Activated T-helper 1 cell treated with anti-CD3 and anti-CD28 coated beads, Interleukin-12 subunit alpha, Interleukin-12 subunit beta, Interleukin-2, Interleukin-4 antibody, amounts not matched to agents 30 ng/mL and 10 ng/mL and 1 ng/mL, durations not matched to agents 14 hours and 24 hours and 36 hours (primary cell): ENCODE measurements around the gene JAKMIP2. TPM values are rescaled to one million over a fixed set of nuclear protein-coding genes. Genes with fewer than 3 reads are reported as not detected.
"Not testable (repeated sequence)": the region's sequence is repeated elsewhere in the genome, so short reads cannot be mapped to it uniquely, and the experiment has no call there.

Experiments used
- DNase-seq: peaks from one replicate; pipeline ENCODE4 v3.0.0; 2021; ENCODE audit warnings: low spot score
- H3K27ac Mint-ChIP-seq: one replicate; pipeline ENCODE4 v1.8.0; 2021; ENCODE audit warnings: mild to moderate bottlenecking, mixed read lengths
- H3K27me3 Mint-ChIP-seq: one replicate; pipeline ENCODE4 v1.8.0; 2022; ENCODE audit warnings: mild to moderate bottlenecking, moderate library complexity, mixed read lengths; ENCODE audit not compliant: insufficient read depth
- H3K36me3 Mint-ChIP-seq: one replicate; pipeline ENCODE4 v1.8.0; 2021; ENCODE audit warnings: low read depth, mixed read lengths
- H3K4me1 Mint-ChIP-seq: one replicate; pipeline ENCODE4 v1.8.0; 2021; ENCODE audit warnings: low read depth, mixed read lengths
- H3K4me3 Mint-ChIP-seq: one replicate; pipeline ENCODE4 v1.8.0; 2021; ENCODE audit warnings: mild to moderate bottlenecking, moderate library complexity, mixed read lengths
- H3K9me3 Mint-ChIP-seq: one replicate; pipeline ENCODE4 v1.8.0; 2021; ENCODE audit warnings: mixed read lengths
- intact Hi-C: fragments of 100-400 bp; cut with micrococcal nuclease; formaldehyde crosslinking; loops from one replicate; pipeline ENCODE4 v1.15.1; 2024
- total RNA-seq: library from RNA; stranded (reverse); gene quantifications from 2 replicates; pipeline ENCODE4 v1.2.3, GENCODE V29; 2022

JAKMIP2 gene
- total RNA-seq, 1 donor from 2014 or later = 1.1 TPM

GRCh38 chr5:147805030-147805454, 22.5 kb upstream of the JAKMIP2 start:
- H3K9me3 Mint-ChIP-seq = no peaks in the 10 kb centered on the region
- no peak overlapping the region for H3K4me3 Mint-ChIP-seq
- no peaks in the 10 kb centered on the region for H3K27me3 Mint-ChIP-seq
- no peak for DNase-seq
- intact Hi-C loops = no loop called here
- H3K36me3 Mint-ChIP-seq = no peaks in the 10 kb centered on the region
- no peaks in the 10 kb centered on the region for H3K4me1 Mint-ChIP-seq
- no peak overlapping the region for H3K27ac Mint-ChIP-seq

- H3K9me3 Mint-ChIP-seq = no peaks in the 10 kb centered on the region
- no peak for DNase-seq
- no peaks in the 10 kb centered on the region for H3K4me1 Mint-ChIP-seq
- intact Hi-C loops = no loop called here
- H3K36me3 Mint-ChIP-seq = no peaks in the 10 kb centered on the region
- no peak overlapping the region for H3K27ac Mint-ChIP-seq
- no peak overlapping the region for H3K4me3 Mint-ChIP-seq
- no peaks in the 10 kb centered on the region for H3K27me3 Mint-ChIP-seq
Observed at GRCh38 chr5:147804334-147804733, 21.8 kb upstream of the JAKMIP2 start.

- intact Hi-C loops = no loop called here
- Mint-ChIP-seq H3K27ac (no peak overlapping the region), H3K4me3 (no peak overlapping the region), H3K4me1 (no peaks in the 10 kb centered on the region), H3K9me3 (no peaks in the 10 kb centered on the region), H3K36me3 (no peaks in the 10 kb centered on the region), H3K27me3 (no peaks in the 10 kb centered on the region)
- DNase-seq = no peak
Observed at GRCh38 chr5:147803926-147804325, 21.4 kb upstream of the JAKMIP2 start.

GRCh38 chr5:147803161-147803560, 20.6 kb upstream of the JAKMIP2 start:
- H3K4me1 Mint-ChIP-seq, H3K27ac Mint-ChIP-seq, DNase-seq, H3K4me3 Mint-ChIP-seq, H3K36me3 Mint-ChIP-seq, H3K27me3 Mint-ChIP-seq, H3K9me3 Mint-ChIP-seq, intact Hi-C loops: not testable (repeated sequence)

GRCh38 chr5:147801461-147801860, 18.9 kb upstream of the JAKMIP2 start:
- Mint-ChIP-seq H3K27ac (no peak overlapping the region), H3K4me1 (peaks cover 5% of the 10 kb centered on the region), H3K9me3 (no peaks in the 10 kb centered on the region), H3K27me3 (no peaks in the 10 kb centered on the region), H3K36me3 (no peaks in the 10 kb centered on the region), H3K4me3 (no peak overlapping the region)
- intact Hi-C loops = no loop called here
- DNase-seq = no peak

DNA sequence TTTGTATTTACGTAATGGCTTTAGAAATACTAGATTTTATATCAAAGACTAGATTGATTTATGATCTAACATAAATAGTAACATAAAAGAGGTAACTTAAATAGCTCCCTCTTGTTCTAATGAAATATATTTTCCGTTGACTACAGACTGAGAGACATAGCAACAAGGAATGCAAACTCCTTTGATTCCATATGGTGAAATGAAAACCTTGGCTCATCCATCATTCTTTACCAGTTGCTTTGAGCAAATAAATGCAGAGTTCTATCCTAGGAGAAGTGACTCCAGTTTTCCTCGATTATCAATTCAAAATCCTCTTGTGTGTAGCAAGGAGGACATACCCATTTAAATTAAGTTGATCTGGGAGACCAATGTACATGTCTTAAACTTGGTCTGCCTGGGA, 18.0 kb upstream of the JAKMIP2 start:
- no peak overlapping the region for H3K4me3 Mint-ChIP-seq
- H3K9me3 Mint-ChIP-seq = no peaks in the 10 kb centered on the region
- intact Hi-C loops = no loop called here
- H3K36me3 Mint-ChIP-seq = no peaks in the 10 kb centered on the region
- H3K27me3 Mint-ChIP-seq = peaks cover 4% of the 10 kb centered on the region
- no peak for DNase-seq
- peaks cover 5% of the 10 kb centered on the region for H3K4me1 Mint-ChIP-seq
- H3K27ac Mint-ChIP-seq = no peak overlapping the region

DNA sequence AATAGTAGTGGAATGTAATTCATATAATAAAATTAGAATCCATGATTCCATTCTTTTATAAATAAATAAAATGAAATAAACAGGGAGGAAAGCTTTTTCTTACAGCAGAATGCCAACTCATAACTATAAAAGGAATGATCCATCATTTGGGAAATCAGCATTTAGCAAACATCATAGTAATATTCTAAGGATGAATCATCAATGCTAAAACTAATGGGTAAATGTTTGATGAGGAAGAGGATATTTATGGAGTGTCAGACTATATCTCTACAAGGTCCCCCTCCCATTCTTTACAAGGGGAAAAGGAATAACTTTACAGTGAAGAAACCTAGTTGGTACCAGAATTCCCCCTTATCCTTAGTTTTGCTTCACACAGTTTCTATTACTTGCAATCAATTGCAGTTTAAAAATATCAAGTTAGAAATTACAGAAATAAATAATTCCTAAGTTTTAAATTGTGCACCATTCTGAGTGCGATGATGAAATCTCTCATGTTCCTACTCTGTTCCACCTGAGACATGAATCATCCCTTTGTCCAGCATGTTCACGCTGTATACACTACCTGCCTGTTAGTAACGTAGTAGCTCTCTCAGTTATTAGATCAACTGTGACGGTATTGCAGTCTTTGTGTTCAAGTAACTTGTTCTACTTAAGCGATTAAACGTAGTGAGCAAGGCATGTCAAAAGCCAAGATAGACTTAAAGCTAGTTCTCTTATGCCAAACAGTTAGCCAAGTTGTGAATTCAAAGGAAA, 14.2 kb upstream of the JAKMIP2 start:
- Mint-ChIP-seq H3K9me3 (no peaks in the 10 kb centered on the region), H3K4me1 (peaks cover 5% of the 10 kb centered on the region), H3K27ac (no peak overlapping the region), H3K4me3 (no peak overlapping the region), H3K27me3 (peaks cover 4% of the 10 kb centered on the region), H3K36me3 (no peaks in the 10 kb centered on the region)
- intact Hi-C loops = no loop called here
- DNase-seq = no peak

DNA sequence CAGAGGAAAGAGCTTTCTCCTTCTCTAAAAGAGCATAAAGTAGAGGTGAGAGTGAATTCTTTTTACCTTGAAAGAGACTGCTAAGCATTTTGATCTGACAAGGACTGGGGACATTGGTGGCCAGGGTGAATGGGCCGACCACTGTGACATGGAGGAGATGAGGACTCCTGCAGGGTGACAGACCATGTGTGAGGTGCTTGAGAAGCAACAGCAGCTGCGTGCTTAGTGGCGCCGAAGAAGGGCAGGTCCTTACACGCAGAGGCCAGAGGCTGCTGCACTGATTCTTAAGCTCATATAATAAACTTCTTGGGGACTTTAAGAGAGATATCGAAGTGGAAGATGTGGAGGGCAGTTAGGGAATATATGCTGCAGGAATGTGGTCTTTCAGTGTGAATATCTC, 8.7 kb upstream of the JAKMIP2 start:
- intact Hi-C loops = no loop called here
- Mint-ChIP-seq H3K9me3 (no peaks in the 10 kb centered on the region), H3K27ac (no peak overlapping the region), H3K27me3 (peaks cover 9% of the 10 kb centered on the region), H3K4me1 (no peaks in the 10 kb centered on the region), H3K4me3 (no peak overlapping the region), H3K36me3 (no peaks in the 10 kb centered on the region)
- DNase-seq = no peak

DNA sequence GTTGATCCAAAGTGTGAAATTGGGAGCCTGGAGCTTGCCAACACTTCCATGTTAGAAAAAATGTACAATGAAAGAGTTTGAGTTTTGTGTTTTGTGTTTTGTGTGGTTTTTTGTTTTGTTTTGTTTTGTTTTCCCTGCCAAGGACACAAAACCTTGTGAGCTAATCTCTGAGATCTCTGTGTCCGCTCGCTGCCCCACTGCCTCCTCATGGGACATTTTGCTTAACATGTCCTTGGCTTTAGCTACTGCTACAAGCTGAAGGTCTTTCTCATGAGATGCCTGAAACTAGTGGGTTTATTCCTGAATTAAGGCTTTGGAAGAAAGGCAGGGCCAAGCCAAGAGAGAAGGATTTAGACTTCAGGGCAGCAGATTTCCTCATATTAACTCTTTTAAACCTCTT, 7.3 kb upstream of the JAKMIP2 start:
- Mint-ChIP-seq H3K4me1 (no peaks in the 10 kb centered on the region), H3K36me3 (no peaks in the 10 kb centered on the region), H3K9me3 (no peaks in the 10 kb centered on the region), H3K27me3 (peaks cover 6% of the 10 kb centered on the region), H3K4me3 (no peak overlapping the region), H3K27ac (no peak overlapping the region)
- intact Hi-C loops = no loop called here
- no peak for DNase-seq

- H3K9me3 Mint-ChIP-seq = no peaks in the 10 kb centered on the region
- H3K4me1 Mint-ChIP-seq = no peaks in the 10 kb centered on the region
- no peaks in the 10 kb centered on the region for H3K36me3 Mint-ChIP-seq
- no peak for DNase-seq
- intact Hi-C loops = no loop called here
- H3K27ac Mint-ChIP-seq = no peak overlapping the region
- H3K27me3 Mint-ChIP-seq = peaks cover 10% of the 10 kb centered on the region
- H3K4me3 Mint-ChIP-seq = no peak overlapping the region
Observed at GRCh38 chr5:147788023-147788422, 5.5 kb upstream of the JAKMIP2 start.

- Mint-ChIP-seq H3K27me3 (peaks cover 13% of the 10 kb centered on the region), H3K4me1 (peaks cover 13% of the 10 kb centered on the region)
- intact Hi-C loops = no loop called here
Observed at GRCh38 chr5:147786142-147786541, 3.6 kb upstream of the JAKMIP2 start.

GRCh38 chr5:147784146-147784987, 1.8 kb upstream of the JAKMIP2 start:
- Mint-ChIP-seq H3K9me3 (no peaks in the 10 kb centered on the region), H3K27ac (no peak overlapping the region), H3K4me3 (no peak overlapping the region), H3K27me3 (peaks cover 13% of the 10 kb centered on the region), H3K4me1 (peaks cover 24% of the 10 kb centered on the region), H3K36me3 (no peaks in the 10 kb centered on the region)
- DNase-seq = no peak
- intact Hi-C loops = loop anchor here (5.0 kb wide), 1 partner anchor 598 kb away; the partner anchor contains the start of gene FBXO38

More at GRCh38 chr5:147786142-147786541, 3.6 kb upstream of the JAKMIP2 start:
- Mint-ChIP-seq H3K27ac (no peak overlapping the region), H3K36me3 (no peaks in the 10 kb centered on the region), H3K4me3 (no peak overlapping the region), H3K9me3 (no peaks in the 10 kb centered on the region)
- no peak for DNase-seq

DNA sequence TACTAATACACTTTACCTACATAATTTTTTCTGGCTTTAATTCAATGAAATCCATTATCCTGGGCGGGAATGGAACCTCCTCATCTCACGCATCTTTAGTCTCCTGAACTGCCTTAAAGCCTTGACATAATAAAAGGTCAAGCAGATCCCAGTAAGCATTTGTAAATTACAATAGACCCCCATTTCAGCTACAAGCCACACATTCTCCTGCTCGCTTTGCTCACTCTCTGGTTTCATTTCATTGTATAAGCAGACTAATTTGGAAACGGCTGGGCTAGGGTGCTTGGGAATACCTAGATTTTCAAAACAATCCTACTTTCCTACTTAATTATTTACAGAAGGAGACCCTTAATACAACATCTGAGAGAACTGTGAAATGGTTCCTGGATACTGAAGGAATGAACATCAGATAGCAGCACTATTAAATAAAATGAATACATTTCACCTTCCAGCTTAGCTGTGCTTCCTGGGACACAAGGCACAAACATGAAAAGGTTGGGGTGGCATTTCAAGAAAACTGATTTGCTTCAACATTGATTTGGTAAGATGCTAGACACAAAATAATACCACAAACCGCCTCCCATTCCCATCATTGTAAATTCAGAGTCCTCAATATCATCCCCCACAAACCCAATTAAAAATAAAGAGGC, 1.5 kb downstream of the JAKMIP2 start:
- Mint-ChIP-seq H3K4me3 (peak overlapping the region; percentile 21), H3K27me3 (peaks cover 7% of the 10 kb centered on the region), H3K27ac (no peak overlapping the region), H3K36me3 (no peaks in the 10 kb centered on the region), H3K9me3 (peaks cover 10% of the 10 kb centered on the region), H3K4me1 (peaks cover 24% of the 10 kb centered on the region)
- intact Hi-C loops = loop anchor here (5.0 kb wide), 1 partner anchor 601 kb away; the partner anchor contains the start of gene FBXO38
- no peak for DNase-seq
